ENCODE results near the gene KRTAP10-9. TPM values are rescaled to one million over a fixed set of nuclear protein-coding genes. Genes with fewer than 3 reads are reported as not detected.

The KRTAP10-9 gene
- total RNA-seq, 4 donors from 2014 or later = not detected

- DNase-seq = no peak
These were observed 40.7 kb downstream of the KRTAP10-9 start for GRCh38 chr21:44667612-44668011.

GRCh38 chr21:44670642-44671432, 43.9 kb downstream of the KRTAP10-9 start:
- Histone ChIP-seq H3K27ac (no peak overlapping the region), H3K4me3 (no peak overlapping the region), H3K9me3 (no peaks in the 10 kb centered on the region), H3K27me3 (peaks cover 0 to 3% (median 0%) of the 10 kb centered on the region in 3 donors), H3K4me1 (no peaks in the 10 kb centered on the region), H3K36me3 (no peaks in the 10 kb centered on the region)
- TF ChIP-seq CTCF (IDR thresholded peaks at IDR 0.05 in 4 of 5, conservative IDR thresholded peaks at IDR 0.05 in 1 of 5) (no peak), POLR2A (IDR thresholded peaks at IDR 0.05) (no peak)
- DNase-seq = no peak
- ATAC-seq = no peak
- intact Hi-C loops (cut with DNase I; ENCODE audit: low total_unique reads) = no loop called here
- in situ Hi-C loops (cut with MboI; ENCODE audit: low sequenced_read_pairs in 4 of 4) = no loop called here

More at GRCh38 chr21:44667612-44668011, 40.7 kb downstream of the KRTAP10-9 start:
- intact Hi-C loops (cut with DNase I; ENCODE audit: low total_unique reads) (no loop called here), in situ Hi-C loops (cut with MboI; ENCODE audit: low sequenced_read_pairs in 4 of 4) (no loop called here)
- Histone ChIP-seq H3K4me1 (no peaks in the 10 kb centered on the region), H3K4me3 (no peak overlapping the region), H3K27me3 (peaks cover 0 to 3% (median 0%) of the 10 kb centered on the region in 3 donors), H3K27ac (no peak overlapping the region), H3K36me3 (no peaks in the 10 kb centered on the region), H3K9me3 (no peaks in the 10 kb centered on the region)
- TF ChIP-seq POLR2A (IDR thresholded peaks at IDR 0.05) = no peak
- TF ChIP-seq CTCF (IDR thresholded peaks at IDR 0.05 in 4 of 5, conservative IDR thresholded peaks at IDR 0.05 in 1 of 5) = no peak
- ATAC-seq = no peak

- no peak for DNase-seq
- Histone ChIP-seq H3K4me1 (no peaks in the 10 kb centered on the region), H3K36me3 (no peaks in the 10 kb centered on the region), H3K27ac (no peak overlapping the region), H3K9me3 (no peaks in the 10 kb centered on the region), H3K27me3 (peaks cover 0 to 3% (median 0%) of the 10 kb centered on the region in 3 donors), H3K4me3 (no peak overlapping the region)
- in situ Hi-C loops (cut with MboI; ENCODE audit: low sequenced_read_pairs in 4 of 4) (no loop called here), intact Hi-C loops (cut with DNase I; ENCODE audit: low total_unique reads) (no loop called here)
- TF ChIP-seq CTCF (IDR thresholded peaks at IDR 0.05 in 4 of 5, conservative IDR thresholded peaks at IDR 0.05 in 1 of 5) = no peak
- TF ChIP-seq POLR2A (IDR thresholded peaks at IDR 0.05) = no peak
- no peak for ATAC-seq
These were observed 45.0 kb downstream of the KRTAP10-9 start for GRCh38 chr21:44671911-44672310.

GRCh38 chr21:44677881-44678280, 51.0 kb downstream of the KRTAP10-9 start:
- intact Hi-C loops (cut with DNase I; ENCODE audit: low total_unique reads) = no loop called here
- Histone ChIP-seq H3K27ac (no peak overlapping the region), H3K27me3 (peaks cover 0 to 5% (median 0%) of the 10 kb centered on the region in 3 donors), H3K9me3 (no peaks in the 10 kb centered on the region), H3K36me3 (no peaks in the 10 kb centered on the region), H3K4me1 (no peaks in the 10 kb centered on the region), H3K4me3 (no peak overlapping the region)
- TF ChIP-seq POLR2A (IDR thresholded peaks at IDR 0.05) (no peak), CTCF (IDR thresholded peaks at IDR 0.05 in 4 of 5, conservative IDR thresholded peaks at IDR 0.05 in 1 of 5) (no peak)
- no peak for DNase-seq
- no peak for ATAC-seq
- in situ Hi-C loops (cut with MboI; ENCODE audit: low sequenced_read_pairs in 4 of 4) = no loop called here

Other genes with a start within 250 kb of the KRTAP10-9 start
- under 1 TPM; 0.36 to 0.70 (median 0.55) TPM for gene LRRC3, start 171.6 kb upstream of the KRTAP10-9 start, total RNA-seq
- gene KRTAP10-1, start 86.9 kb upstream of the KRTAP10-9 start, total RNA-seq = not detected
- not detected for gene KRTAP10-2, start 75.6 kb upstream of the KRTAP10-9 start, total RNA-seq
- gene KRTAP10-3, start 68.3 kb upstream of the KRTAP10-9 start, total RNA-seq = not detected
- gene KRTAP10-4, start 53.4 kb upstream of the KRTAP10-9 start, total RNA-seq = not detected
- gene KRTAP10-5, start 46.5 kb upstream of the KRTAP10-9 start, total RNA-seq = not detected
- gene KRTAP10-6, start 34.6 kb upstream of the KRTAP10-9 start, total RNA-seq = not detected
- not detected for gene KRTAP10-7, start 26.5 kb upstream of the KRTAP10-9 start, total RNA-seq
- not detected for gene KRTAP10-8, start 15.0 kb upstream of the KRTAP10-9 start, total RNA-seq
- gene KRTAP10-10, start 10.3 kb downstream of the KRTAP10-9 start, total RNA-seq = not detected
- not detected for gene KRTAP10-11, start 19.3 kb downstream of the KRTAP10-9 start, total RNA-seq
- not detected for gene KRTAP12-4, start 27.6 kb downstream of the KRTAP10-9 start, total RNA-seq
- not detected for gene KRTAP12-3, start 30.8 kb downstream of the KRTAP10-9 start, total RNA-seq
- not detected for gene KRTAP12-2, start 39.8 kb downstream of the KRTAP10-9 start, total RNA-seq
- not detected for gene KRTAP12-1, start 55.1 kb downstream of the KRTAP10-9 start, total RNA-seq
- gene KRTAP10-12, start 70.1 kb downstream of the KRTAP10-9 start, total RNA-seq = not detected
- not detected for gene TSPEAR, start 84.5 kb downstream of the KRTAP10-9 start, total RNA-seq
- 10 to 100 TPM; 64.2 to 83.8 (median 73.3) TPM for gene UBE2G2, start 174.7 kb downstream of the KRTAP10-9 start, total RNA-seq
- 10 to 100 TPM; 49.0 to 85.9 (median 63.7) TPM for gene SUMO3, start 191.0 kb downstream of the KRTAP10-9 start, total RNA-seq
- 100 to 1,000 TPM; 116 to 217 (median 127) TPM for gene PTTG1IP, start 246.6 kb downstream of the KRTAP10-9 start, total RNA-seq